ENCODE data around the gene APH1B.
"Not testable (repeated sequence)": the region's sequence is repeated elsewhere in the genome, so short reads cannot be mapped to it uniquely, and the experiment has no call there.

The APH1B gene

GRCh38 chr15:63313825-63314224 lies 36.4 kb downstream of the APH1B start:
- Histone ChIP-seq H3K36me3 (no peaks in the 10 kb centered on the region), H3K27me3 (peaks cover 9% of the 10 kb centered on the region), H3K4me1 (ENCODE audit: control insufficient read depth in 1 of 2, insufficient read depth in 1 of 2, low read depth in 1 of 2, low read length in 1 of 2) (no peaks in the 10 kb centered on the region), H3K4me3 (ENCODE audit: low read depth in 1 of 2, low read length in 1 of 2) (no peak overlapping the region), H3K9me3 (no peaks in the 10 kb centered on the region), H3K27ac (no peak overlapping the region)
- no peak for TF ChIP-seq CTCF (IDR thresholded peaks at IDR 0.05)

- Histone ChIP-seq H3K36me3 (no peaks in the 10 kb centered on the region), H3K27me3 (peaks cover 9% of the 10 kb centered on the region), H3K4me3 (ENCODE audit: low read depth in 1 of 2, low read length in 1 of 2) (no peak overlapping the region), H3K4me1 (ENCODE audit: control insufficient read depth in 1 of 2, insufficient read depth in 1 of 2, low read depth in 1 of 2, low read length in 1 of 2) (no peaks in the 10 kb centered on the region), H3K9me3 (no peaks in the 10 kb centered on the region), H3K27ac (no peak overlapping the region)
- no peak for TF ChIP-seq CTCF (IDR thresholded peaks at IDR 0.05)
These were observed 37.0 kb downstream of the APH1B start for GRCh38 chr15:63314409-63314808.

DNA sequence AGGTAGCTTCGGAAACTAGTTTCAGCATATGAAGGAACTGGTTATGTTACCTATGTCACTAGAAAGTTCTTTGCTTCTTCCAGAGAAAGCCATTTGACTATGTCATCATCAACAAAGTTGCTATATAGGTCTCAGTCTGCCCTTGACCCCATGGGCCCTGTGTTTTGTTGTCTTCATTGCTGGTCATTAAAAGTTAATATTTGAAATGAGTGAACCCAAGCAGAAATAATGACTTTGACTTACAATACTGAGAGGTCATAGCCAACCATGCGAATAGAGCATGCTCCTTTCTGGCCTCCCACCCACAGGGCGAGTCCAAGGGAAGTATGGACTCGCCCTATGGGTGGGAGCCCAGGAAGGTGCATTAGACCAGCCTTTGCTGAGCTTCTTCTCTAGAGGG lies 40.9 kb downstream of the APH1B start:
- H3K27ac ChIP-seq, result no peak overlapping the region
- no peak for TF ChIP-seq CTCF (IDR thresholded peaks at IDR 0.05)
- H3K4me1 ChIP-seq (ENCODE audit: control insufficient read depth in 1 of 2, insufficient read depth in 1 of 2, low read depth in 1 of 2, low read length in 1 of 2), result no peaks in the 10 kb centered on the region
- no peaks in the 10 kb centered on the region for H3K9me3 ChIP-seq
- no peak overlapping the region for H3K4me3 ChIP-seq (ENCODE audit: low read depth in 1 of 2, low read length in 1 of 2)
- H3K36me3 ChIP-seq, result no peaks in the 10 kb centered on the region
- H3K27me3 ChIP-seq, result peaks cover 9% of the 10 kb centered on the region

DNA sequence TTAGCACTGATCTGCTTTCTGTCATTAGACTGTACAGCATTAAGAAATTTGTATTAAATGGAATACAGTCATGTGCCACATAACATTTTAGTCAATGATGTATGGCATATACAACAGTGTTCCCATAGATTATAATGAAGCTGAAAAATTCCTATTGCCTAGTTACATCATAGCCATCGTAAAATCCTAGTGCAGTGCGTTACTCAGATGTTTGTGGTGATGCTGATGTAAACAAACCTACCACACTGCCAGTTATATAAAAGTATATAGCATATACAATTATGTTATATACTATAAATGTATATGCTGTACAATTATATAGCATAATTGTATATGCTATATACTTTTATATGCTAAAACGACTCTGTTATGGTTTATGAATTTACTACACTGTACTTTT lies 41.7 kb downstream of the APH1B start:
- H3K36me3 ChIP-seq, result no peaks in the 10 kb centered on the region
- no peak for TF ChIP-seq CTCF (IDR thresholded peaks at IDR 0.05)
- H3K27ac ChIP-seq, result no peak overlapping the region

DNA sequence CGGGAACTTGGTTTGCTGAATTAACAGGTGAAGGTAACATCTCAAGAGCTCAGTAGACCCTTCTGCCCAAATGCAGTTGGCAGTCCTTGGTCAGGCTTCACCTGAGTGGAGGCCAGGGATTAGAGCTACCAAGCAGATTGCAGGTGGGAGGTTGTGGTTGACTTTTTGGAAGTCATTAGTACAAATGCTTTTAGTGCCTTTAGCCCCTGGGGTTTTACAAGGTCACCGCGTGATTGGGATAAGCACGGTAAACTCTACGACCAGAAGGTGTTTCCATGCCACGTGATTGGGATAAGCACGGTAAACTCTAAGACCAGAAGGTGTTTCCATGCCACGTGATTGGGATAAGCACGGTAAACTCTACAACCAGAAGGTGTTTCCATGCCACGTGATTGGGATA lies 43.0 kb downstream of the APH1B start:
- H3K27ac ChIP-seq; H3K4me1 ChIP-seq (ENCODE audit: control insufficient read depth in 1 of 2, insufficient read depth in 1 of 2, low read depth in 1 of 2, low read length in 1 of 2); H3K36me3 ChIP-seq; H3K27me3 ChIP-seq; H3K4me3 ChIP-seq (ENCODE audit: low read depth in 1 of 2, low read length in 1 of 2); H3K9me3 ChIP-seq: not testable (repeated sequence)

More for the DNA sequence above, 41.7 kb downstream of the APH1B start:
- Histone ChIP-seq H3K4me3 (ENCODE audit: low read depth in 1 of 2, low read length in 1 of 2) (no peak overlapping the region), H3K9me3 (no peaks in the 10 kb centered on the region), H3K27me3 (peaks cover 6% of the 10 kb centered on the region), H3K4me1 (ENCODE audit: control insufficient read depth in 1 of 2, insufficient read depth in 1 of 2, low read depth in 1 of 2, low read length in 1 of 2) (no peaks in the 10 kb centered on the region)

DNA sequence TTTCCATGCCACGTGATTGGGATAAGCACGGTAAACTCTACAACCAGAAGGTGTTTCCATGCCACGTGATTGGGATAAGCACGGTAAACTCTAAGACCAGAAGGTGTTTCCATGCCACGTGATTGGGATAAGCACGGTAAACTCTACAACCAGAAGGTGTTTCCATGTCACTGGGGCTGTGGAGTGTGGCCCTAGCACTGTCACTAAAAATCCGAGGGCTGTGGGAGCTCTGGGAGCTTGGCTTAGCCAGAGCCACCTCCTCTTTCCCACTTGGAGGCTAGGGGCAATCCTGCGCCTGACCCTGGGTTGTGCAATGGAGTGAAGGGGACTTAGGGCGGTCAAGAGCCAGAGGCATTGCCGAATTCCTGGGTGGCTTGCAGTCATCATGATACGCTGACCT lies 43.6 kb downstream of the APH1B start:
- not testable (repeated sequence) for H3K27ac ChIP-seq; H3K36me3 ChIP-seq; H3K4me1 ChIP-seq (ENCODE audit: control insufficient read depth in 1 of 2, insufficient read depth in 1 of 2, low read depth in 1 of 2, low read length in 1 of 2); H3K9me3 ChIP-seq; H3K4me3 ChIP-seq (ENCODE audit: low read depth in 1 of 2, low read length in 1 of 2); H3K27me3 ChIP-seq

DNA sequence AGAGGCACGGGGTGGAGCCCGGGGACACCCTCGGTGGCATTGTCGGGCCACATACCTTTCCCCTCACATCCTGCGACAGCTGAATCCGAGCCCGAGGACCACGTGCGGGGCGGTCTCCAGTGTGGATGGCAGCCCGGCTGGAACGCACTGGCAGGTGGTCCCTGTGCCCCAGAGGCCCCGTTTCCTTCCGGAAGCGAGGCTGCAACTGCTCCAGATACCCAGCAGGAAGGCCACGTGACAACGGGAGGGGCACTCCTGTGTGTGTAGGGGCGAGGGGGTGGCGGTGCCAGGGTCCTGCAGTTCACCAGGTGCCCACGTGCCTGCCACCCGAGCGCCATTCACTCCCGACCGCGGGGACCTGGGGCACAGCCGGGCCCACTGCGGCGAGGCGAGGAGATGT lies 44.1 kb downstream of the APH1B start:
- no peaks in the 10 kb centered on the region for H3K4me1 ChIP-seq (ENCODE audit: control insufficient read depth in 1 of 2, insufficient read depth in 1 of 2, low read depth in 1 of 2, low read length in 1 of 2)

More for the DNA sequence above, 44.1 kb downstream of the APH1B start:
- no peaks in the 10 kb centered on the region for H3K9me3 ChIP-seq
- no peak overlapping the region for H3K4me3 ChIP-seq (ENCODE audit: low read depth in 1 of 2, low read length in 1 of 2)
- no peaks in the 10 kb centered on the region for H3K27me3 ChIP-seq
- H3K27ac ChIP-seq, result no peak overlapping the region
- no peaks in the 10 kb centered on the region for H3K36me3 ChIP-seq
- TF ChIP-seq CTCF (IDR thresholded peaks at IDR 0.05), result no peak
